ENCODE data around the gene LTBR.
"Not testable (repeated sequence)": the region's sequence is repeated elsewhere in the genome, so short reads cannot be mapped to it uniquely, and the experiment has no call there.

Gene LTBR

DNA sequence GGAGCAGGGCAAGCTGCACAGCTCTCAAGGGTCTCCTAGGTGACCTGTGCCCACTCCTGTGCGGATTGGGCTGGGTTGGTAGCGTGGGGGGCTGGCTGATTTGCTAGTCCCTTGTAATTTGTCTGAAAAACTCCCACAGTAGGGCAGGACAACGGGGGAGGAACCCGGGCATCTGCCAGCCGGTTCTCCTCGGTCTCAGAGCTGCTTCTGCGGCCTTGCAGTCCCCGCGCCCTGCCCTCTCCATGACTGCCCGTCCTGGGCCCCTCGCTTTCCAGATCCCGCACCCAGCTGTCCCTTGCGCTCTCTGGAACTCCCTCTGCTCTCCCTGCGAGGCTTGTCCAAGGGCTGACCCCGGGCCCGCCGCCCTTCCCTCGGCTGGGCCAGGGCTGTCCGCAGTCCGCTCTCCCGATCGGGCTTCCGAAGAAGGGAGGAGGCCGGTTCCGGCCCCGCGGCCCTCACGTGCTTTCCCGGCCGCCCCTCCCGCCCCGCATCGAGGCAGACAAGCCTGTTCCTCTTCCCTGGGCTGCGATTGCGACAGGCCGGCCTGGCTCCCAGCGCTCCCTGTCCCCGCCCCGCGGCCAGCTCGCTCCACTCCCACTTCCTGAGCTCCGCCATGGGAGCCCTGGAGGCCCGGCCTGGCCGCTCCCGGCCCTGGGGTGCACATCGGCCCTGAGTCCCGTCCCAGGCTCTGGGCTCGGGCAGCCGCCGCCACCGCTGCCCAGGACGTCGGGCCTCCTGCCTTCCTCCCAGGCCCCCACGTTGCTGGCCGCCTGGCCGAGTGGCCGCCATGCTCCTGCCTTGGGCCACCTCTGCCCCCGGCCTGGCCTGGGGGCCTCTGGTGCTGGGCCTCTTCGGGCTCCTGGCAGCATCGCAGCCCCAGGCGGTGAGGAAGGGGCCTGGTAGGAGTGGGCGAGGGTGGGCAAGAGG, at the start of gene LTBR:
Gene LTBR (plus strand): TSS at position 591 of the 927 bp plus-strand sequence. CDS start 197 bp downstream, at position 788.
- no peaks in the 10 kb centered on the region for H3K36me3 Mint-ChIP-seq
- peak within 1 kb of the TSS; percentile 75 for H3K4me3 Mint-ChIP-seq
- H3K9me3 Mint-ChIP-seq (ENCODE audit: low read depth), result no peaks in the 10 kb centered on the region
- H3K27ac Mint-ChIP-seq, result peak within 1 kb of the TSS; percentile 82
- H3K4me1 Mint-ChIP-seq (ENCODE audit: low read depth), result peaks cover 9% of the 10 kb centered on the region
- H3K27me3 Mint-ChIP-seq, result peaks cover 3% of the 10 kb centered on the region

DNA sequence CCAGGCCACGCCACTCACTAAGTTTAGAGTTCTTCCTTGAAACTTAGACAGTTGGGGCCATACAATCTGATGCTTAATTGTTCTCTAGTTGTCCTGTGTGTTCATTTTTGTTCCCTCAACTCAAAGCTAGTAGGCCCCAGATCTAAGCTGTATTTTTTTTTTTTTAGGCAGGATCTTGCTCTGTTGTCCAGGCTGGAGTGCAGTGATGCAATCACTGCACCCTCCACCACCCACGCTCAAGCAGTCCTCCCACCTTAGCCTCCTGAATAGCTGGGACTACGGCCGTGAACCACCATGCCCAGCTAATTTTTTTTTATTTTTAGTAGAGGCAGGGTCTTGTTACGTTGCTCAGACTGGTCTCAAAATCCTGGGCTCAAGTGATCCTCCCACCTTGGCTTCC, 49.6 kb upstream of the LTBR start:
- H3K4me1 Mint-ChIP-seq (ENCODE audit: low read depth), result peaks cover 45% of the 10 kb centered on the region
- H3K4me3 Mint-ChIP-seq, result peak overlapping the region; percentile 78
- H3K27me3 Mint-ChIP-seq, result no peaks in the 10 kb centered on the region
- H3K36me3 Mint-ChIP-seq, result peaks cover 9% of the 10 kb centered on the region
- no peak overlapping the region for H3K27ac Mint-ChIP-seq
- no peaks in the 10 kb centered on the region for H3K9me3 Mint-ChIP-seq (ENCODE audit: low read depth)

DNA sequence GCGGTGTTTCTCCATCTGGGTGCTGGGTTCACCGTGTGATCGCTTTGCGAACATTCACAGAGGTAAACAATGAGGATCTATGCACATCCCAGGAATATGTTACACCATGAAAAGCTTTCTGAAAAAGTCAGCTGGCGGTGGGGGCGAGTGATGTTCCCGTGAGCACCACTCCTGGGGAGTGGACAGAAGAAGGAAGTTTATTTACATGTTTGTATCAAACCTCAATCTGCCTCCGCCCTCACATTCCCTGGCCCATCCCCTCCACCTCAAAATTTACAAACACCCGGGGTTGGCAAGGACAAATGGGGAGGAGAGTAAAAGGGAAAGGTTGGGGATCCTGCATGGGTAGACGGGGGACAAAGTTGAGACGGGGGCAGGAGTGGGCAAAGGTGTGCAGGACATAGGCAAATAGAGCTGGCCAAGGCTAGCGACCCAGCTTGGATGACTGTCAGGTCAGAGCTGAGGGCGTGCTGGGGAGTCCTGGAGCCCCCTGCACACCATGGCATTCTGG, 49.0 kb upstream of the LTBR start:
- Mint-ChIP-seq H3K4me3 (no peak overlapping the region), H3K36me3 (peaks cover 9% of the 10 kb centered on the region), H3K27ac (no peak overlapping the region), H3K27me3 (no peaks in the 10 kb centered on the region), H3K9me3 (ENCODE audit: low read depth) (no peaks in the 10 kb centered on the region), H3K4me1 (ENCODE audit: low read depth) (peaks cover 45% of the 10 kb centered on the region)

DNA sequence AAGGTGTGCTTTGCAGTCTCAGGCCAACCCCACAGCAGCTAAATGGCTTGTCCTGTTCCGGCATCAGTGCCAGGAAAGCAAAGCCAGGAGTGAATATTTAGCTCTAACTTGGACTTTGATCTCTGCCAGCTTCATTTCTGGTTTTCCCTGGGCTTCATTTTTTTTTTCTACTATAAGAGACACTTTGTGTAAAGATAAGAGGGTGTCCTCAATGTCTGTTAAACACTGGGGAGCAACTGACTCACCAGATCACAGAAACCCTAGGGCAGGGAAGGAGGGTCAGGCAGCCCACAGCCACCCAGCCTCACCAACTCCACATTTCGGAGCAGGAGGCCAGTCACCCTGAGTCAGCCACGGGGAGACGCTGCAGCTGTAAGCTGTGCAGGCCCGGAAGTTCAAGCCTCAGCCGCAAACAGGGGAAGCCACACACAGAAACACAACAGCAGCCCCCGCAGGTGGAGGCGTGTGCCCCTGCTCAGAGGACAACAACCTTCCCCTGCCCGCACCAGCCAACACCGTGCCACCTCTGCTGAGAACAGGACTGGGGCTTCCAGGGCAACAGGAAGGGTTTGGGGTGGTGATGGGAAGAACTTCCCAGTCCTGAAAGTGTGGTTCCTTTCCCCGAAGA, 48.4 kb upstream of the LTBR start:
- Mint-ChIP-seq H3K27ac (no peak overlapping the region), H3K36me3 (peaks cover 9% of the 10 kb centered on the region), H3K4me1 (ENCODE audit: low read depth) (peaks cover 45% of the 10 kb centered on the region), H3K27me3 (no peaks in the 10 kb centered on the region), H3K9me3 (ENCODE audit: low read depth) (no peaks in the 10 kb centered on the region), H3K4me3 (no peak overlapping the region)

DNA sequence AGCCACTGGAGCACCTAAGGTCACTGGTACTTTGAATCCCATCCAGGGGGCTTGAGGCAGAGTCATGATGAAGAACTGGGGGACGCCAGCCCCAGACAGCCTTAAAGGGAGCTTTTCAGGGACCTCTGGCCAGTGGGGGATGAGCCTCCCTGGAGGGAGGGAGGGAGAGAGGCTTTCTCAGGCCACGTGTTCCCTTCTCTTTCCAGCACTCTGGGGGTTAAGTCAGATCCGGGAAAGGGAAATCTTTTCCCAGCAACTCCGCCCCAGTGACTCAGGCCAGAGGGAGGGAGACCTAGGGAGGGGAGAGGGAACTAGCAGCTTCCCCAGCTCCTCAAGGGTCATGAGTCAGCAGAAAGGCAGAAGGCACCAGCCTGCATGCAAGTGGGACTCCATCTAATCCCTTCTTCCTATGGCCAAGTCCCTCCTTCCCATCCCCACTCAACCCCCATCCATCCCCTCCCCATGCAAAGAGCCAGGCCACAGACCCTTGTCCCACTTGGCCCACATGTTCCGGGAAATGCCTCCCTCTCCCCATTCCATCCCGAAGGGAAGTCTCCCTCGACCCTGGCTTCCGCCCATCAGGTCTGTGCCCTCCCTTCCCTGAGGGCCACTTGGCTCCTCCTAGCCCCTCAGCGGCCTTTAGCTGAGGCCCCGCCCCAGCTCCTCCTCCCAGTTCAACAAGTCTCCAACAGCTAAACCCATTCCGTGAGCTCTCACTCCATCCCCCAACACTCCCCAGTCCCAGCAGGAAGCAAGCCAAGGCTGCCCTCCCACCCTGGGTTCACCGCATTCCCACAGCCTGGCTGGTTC, 47.7 kb upstream of the LTBR start:
- no peak overlapping the region for H3K27ac Mint-ChIP-seq

DNA sequence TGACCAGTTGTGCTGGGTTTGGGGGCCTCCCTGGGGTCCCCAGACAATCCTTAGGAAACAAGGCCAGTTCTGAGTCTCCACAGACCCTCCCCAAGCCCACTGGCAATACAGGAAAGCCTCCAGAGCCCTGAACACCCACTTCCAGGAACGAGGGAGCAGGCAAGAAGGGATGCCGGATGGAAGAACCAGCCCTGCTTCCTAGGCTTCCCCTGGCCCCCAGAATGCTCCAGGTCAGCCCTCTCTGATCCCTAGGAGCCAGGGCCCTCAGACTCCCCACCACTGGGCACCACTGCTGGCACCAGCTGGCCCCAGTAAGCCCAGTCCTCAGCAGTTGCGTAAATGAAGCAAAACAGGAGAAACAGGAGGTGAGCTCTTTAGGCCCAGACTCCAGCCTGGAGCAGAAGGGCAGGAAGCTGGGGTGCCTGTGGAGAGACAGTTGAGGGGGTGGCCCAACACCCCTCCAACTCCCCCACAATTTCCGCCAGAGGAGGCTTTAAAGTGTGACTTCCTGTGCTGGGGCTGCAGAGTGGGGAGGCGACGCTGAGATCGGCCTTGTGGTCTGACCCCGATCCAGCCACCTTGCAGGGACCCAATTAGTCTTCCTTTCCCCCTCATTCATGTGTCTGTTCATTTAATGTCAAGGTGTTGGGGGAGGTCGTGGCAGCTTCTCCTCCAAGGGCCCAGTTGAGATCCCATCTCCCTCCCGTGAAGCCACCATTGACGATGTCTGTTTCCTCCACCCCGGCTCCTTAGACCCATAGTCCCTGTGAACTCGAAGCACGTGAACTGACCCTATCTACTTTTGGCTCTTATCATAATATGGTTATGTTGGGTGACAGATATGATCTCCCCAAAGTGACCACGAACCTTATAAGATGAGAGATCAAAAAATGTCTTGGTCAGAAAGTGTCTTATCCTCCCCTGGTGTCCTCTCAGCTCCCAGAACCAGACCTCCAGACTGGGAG, 46.8 kb upstream of the LTBR start:
- H3K4me1 Mint-ChIP-seq (ENCODE audit: low read depth), result peaks cover 44% of the 10 kb centered on the region
- H3K36me3 Mint-ChIP-seq, result peaks cover 7% of the 10 kb centered on the region
- no peak overlapping the region for H3K27ac Mint-ChIP-seq
- no peaks in the 10 kb centered on the region for H3K27me3 Mint-ChIP-seq
- H3K4me3 Mint-ChIP-seq, result no peak overlapping the region
- no peaks in the 10 kb centered on the region for H3K9me3 Mint-ChIP-seq (ENCODE audit: low read depth)

More for the DNA sequence above, 47.7 kb upstream of the LTBR start:
- Mint-ChIP-seq H3K27me3 (no peaks in the 10 kb centered on the region), H3K9me3 (ENCODE audit: low read depth) (no peaks in the 10 kb centered on the region), H3K4me3 (no peak overlapping the region), H3K36me3 (peaks cover 9% of the 10 kb centered on the region), H3K4me1 (ENCODE audit: low read depth) (peaks cover 43% of the 10 kb centered on the region)

DNA sequence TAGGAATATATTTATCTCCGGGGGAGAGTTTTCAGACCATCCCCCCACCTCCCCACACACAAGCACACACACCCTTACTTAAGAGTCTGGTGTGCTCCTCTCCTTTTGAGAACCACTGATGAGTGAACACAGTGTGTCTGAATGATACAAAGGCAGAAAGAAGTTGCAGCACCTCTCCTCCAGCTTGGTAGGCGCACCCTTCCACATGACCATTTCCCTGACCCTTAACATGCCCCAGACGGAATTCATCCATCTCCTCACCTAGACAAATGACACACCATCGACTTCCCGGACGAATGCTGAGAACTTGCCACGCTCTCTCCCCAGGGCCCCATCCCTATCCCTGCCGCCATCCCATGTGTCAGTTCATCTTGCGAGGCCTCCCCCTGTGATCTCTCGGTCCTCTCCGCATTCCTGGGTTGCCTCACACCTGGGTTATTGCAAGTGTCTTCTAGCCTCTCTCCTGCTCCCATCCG, 46.0 kb upstream of the LTBR start:
- H3K27ac Mint-ChIP-seq, result no peak overlapping the region
- H3K4me1 Mint-ChIP-seq (ENCODE audit: low read depth), result peaks cover 44% of the 10 kb centered on the region

DNA sequence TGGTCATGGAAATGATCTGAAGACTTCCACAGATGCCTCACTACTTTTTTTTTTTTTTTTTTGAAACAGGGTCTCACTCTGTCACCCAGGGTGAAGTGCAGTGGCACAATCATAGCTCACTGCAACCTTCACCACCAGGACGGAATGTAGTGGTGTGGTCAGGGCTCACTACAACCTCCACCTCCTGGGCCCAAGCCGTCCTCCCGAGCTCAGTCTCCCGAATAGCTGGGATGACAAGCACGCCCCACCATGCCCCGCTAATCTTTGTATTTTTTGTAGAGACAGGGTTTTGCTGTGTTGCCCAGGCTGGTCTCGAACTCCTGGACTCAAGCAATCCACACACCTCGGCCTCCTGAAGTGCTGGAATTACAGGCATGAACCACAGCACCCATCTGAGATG, 45.4 kb upstream of the LTBR start:
- not testable (repeated sequence) for H3K27me3 Mint-ChIP-seq; H3K36me3 Mint-ChIP-seq; H3K4me3 Mint-ChIP-seq; H3K9me3 Mint-ChIP-seq (ENCODE audit: low read depth); H3K27ac Mint-ChIP-seq
- H3K4me1 Mint-ChIP-seq (ENCODE audit: low read depth), result peaks cover 44% of the 10 kb centered on the region

More for the DNA sequence above, 46.0 kb upstream of the LTBR start:
- Mint-ChIP-seq H3K27me3 (no peaks in the 10 kb centered on the region), H3K9me3 (ENCODE audit: low read depth) (no peaks in the 10 kb centered on the region), H3K36me3 (peaks cover under 1% of the 10 kb centered on the region), H3K4me3 (no peak overlapping the region)

DNA sequence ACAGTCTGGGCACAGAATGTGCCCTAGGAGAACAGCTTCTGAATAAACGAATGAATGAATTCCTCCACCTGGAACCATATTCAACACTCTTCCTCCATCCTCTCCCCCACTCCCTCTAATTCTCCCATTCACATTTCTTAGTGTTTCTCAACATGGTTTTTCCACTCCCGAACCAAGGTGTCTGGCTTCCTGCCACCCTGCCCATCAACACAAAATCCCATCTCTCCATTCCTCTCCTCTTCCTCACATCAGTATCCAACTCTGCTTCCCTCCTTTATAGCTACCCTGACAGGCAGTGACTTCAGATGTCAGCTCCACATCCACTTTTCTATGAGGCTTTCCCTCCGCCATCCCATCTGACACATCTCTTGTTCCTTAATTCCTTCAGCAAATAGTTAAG, 45.0 kb upstream of the LTBR start:
- peaks cover 41% of the 10 kb centered on the region for H3K4me1 Mint-ChIP-seq (ENCODE audit: low read depth)
- H3K36me3 Mint-ChIP-seq, result no peaks in the 10 kb centered on the region
- H3K27ac Mint-ChIP-seq, result no peak overlapping the region
- H3K4me3 Mint-ChIP-seq, result no peak overlapping the region
- H3K9me3 Mint-ChIP-seq (ENCODE audit: low read depth), result no peaks in the 10 kb centered on the region
- H3K27me3 Mint-ChIP-seq, result no peaks in the 10 kb centered on the region

DNA sequence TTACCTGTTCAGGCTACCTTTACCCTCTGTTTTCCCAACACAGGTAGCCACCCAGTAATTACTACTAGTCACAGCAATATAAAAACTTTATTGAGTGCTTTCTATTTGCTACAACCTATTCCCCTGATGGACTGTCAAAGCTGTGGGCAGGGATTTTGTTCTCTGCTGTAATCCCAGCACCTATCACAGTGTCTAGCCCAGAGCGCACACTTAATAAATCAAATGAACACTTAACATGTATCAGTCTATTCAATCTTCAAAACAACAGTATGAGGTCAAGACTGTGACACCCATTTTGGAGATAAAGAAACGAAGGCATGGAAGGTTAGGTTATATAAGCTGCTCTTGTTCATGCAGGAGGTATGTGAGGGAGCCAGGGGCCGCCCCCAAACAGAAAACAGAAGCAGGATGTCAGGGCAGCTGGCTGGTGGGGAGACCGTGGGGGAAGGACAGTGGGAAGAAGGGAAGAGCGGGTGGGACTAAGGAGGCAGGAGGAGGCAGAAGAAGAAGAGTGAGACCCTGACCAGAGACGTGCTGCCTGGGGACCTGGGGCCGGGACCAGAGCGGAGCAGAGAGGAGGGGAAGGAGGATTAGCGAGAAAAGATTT, 43.8 kb upstream of the LTBR start:
- Mint-ChIP-seq H3K27me3 (no peaks in the 10 kb centered on the region), H3K9me3 (ENCODE audit: low read depth) (no peaks in the 10 kb centered on the region), H3K36me3 (no peaks in the 10 kb centered on the region), H3K4me1 (ENCODE audit: low read depth) (peaks cover 34% of the 10 kb centered on the region), H3K4me3 (no peak overlapping the region), H3K27ac (no peak overlapping the region)

DNA sequence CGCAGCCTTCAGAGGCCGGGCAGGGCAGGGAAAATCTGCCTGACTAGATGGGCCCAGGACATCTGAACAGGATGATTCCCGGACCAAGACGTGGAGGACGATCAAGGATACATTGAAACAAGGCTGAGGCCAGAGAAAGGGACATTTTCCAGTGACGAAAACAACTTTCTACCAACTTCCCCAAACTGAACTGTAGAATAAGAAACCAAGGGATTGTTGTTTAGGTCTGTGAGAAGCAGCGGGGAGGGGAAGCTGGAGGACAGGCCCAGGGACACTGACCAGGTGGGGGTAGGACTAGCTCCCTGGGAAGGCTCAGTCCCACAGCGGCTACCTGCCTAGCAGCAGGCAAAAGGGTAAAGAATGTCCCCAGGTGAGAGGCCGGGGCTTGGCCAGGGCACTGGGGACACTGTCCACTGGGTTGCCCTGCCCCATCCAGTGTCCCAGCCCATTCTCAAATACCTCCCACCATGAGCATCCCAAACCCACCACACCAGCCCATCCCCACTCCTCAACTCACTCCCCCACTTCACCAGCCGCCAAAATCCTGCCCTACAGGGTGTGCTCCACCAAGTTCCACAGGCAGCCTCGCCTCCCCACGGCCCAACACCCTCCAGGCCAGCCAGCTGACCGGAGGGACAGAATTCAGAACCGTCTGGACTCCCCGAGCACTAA, 43.1 kb upstream of the LTBR start:
- Mint-ChIP-seq H3K27ac (no peak overlapping the region), H3K4me1 (ENCODE audit: low read depth) (peaks cover 34% of the 10 kb centered on the region), H3K27me3 (no peaks in the 10 kb centered on the region), H3K9me3 (ENCODE audit: low read depth) (no peaks in the 10 kb centered on the region), H3K4me3 (no peak overlapping the region), H3K36me3 (no peaks in the 10 kb centered on the region)

DNA sequence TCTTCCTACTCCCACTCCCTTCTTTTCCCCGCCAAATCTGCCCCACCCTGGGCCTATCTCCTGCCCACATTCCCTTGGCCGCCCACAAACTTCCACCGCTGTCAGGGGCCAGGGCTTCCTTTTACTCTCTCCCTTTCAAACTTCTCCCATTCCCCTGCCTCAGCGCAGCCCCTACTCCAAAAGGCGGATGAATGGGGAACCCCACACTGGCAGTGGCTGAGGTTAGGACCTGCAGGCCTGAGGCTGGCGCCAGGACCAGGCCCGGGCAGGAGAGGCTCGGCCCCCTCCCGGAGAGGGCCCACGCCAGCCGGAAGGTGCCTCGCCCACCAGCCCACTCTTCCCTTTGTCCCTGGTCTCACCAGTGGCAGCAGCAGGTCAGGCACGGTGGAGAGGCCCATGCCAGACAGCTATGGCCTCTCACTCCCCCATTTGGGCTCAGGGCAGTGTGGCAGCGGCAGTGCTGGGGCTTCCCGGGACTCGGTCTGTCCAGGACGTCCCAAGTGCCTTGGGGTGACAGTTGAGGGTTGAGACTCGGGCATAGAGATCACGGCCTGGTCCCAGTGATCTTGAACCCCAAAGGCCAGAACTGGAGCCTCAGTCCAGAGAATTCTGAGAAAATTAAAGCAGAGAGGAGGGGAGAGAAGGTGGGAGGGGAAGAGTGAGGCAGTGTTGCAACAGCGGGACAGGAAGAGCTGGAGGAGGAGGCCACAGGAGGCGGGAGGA, 42.4 kb upstream of the LTBR start, which contains the start of gene TNFRSF1A:
Gene TNFRSF1A (minus strand): TSS at position 660 of the 723 bp plus-strand sequence. CDS start 262 bp downstream, at position 398.
- no peak within 1 kb of the TSS for H3K27ac Mint-ChIP-seq
- H3K4me1 Mint-ChIP-seq (ENCODE audit: low read depth), result peaks cover 38% of the 10 kb centered on the region
- no peaks in the 10 kb centered on the region for H3K36me3 Mint-ChIP-seq
- H3K4me3 Mint-ChIP-seq, result no peak within 1 kb of the TSS
- no peaks in the 10 kb centered on the region for H3K27me3 Mint-ChIP-seq
- no peaks in the 10 kb centered on the region for H3K9me3 Mint-ChIP-seq (ENCODE audit: low read depth)
